Ascending aorta (tissue), 2 donors: ENCODE data around the gene RWDD3. TPM values are rescaled to one million over a fixed set of nuclear protein-coding genes. Genes with fewer than 3 reads are reported as not detected.

Experiments used
- DNase-seq, 2 donors: peaks; one replicate each; pipeline ENCODE4 v3.0.0-alpha.2; 2019; ENCODE audit warnings: low spot score in 2 of 2
- H3K27ac ChIP-seq, 2 donors: fragments of 200-600 bp; sonication (generic); one replicate each; pipeline ENCODE4 v1.5.1; 2016 to 2017; ENCODE audit warnings: mild to moderate bottlenecking in 1 of 2
- H3K27me3 ChIP-seq: fragments of 200-600 bp; sonication (generic); one replicate; pipeline ENCODE4 v1.5.1; 2017
- H3K36me3 ChIP-seq, 2 donors: fragments of 200-600 bp; sonication (generic); one replicate each; pipeline ENCODE4 v1.5.1; 2016
- H3K4me1 ChIP-seq, 2 donors: fragments of 200-600 bp; sonication (generic); one replicate each; pipeline ENCODE4 v1.5.1; 2016 to 2017; ENCODE audit warnings: mild to moderate bottlenecking in 1 of 2
- H3K4me3 ChIP-seq, 2 donors: fragments of 200-600 bp; sonication (generic); one replicate each; pipeline ENCODE4 v1.5.1; 2016 to 2017; ENCODE audit warnings: mild to moderate bottlenecking in 1 of 2
- H3K9me3 ChIP-seq, 2 donors: fragments of 200-600 bp; sonication (generic); one replicate each; pipeline ENCODE4 v1.5.1; 2016
- CTCF ChIP-seq, 3 experiments: fragments of 200-600 bp in 2 of 3; fragments of 450-650 bp in 1 of 3; sonication (generic) in 2 of 3; IDR thresholded peaks; one replicate each; pipeline ENCODE4 v1.5.1; 2016 to 2019; ENCODE audit warnings: antibody characterized with exemption in 3 of 3, mild to moderate bottlenecking in 1 of 3, moderate library complexity in 1 of 3
- intact Hi-C: fragments of 100-400 bp; cut with DNase I; formaldehyde crosslinking; loops from one replicate; pipeline ENCODE4 v1.15.1; 2023
- total RNA-seq: library from RNA; depleted of rRNA; stranded (reverse); fragments of >200 nt; gene quantifications from one replicate; pipeline ENCODE4 v1.1.0, GENCODE V29; 2016

Gene RWDD3
- total RNA-seq, 1 donor from 2014 or later = not detected

- Histone ChIP-seq H3K27me3 (no peaks in the 10 kb centered on the region), H3K27ac (no peak overlapping the region), H3K4me3 (no peak overlapping the region), H3K4me1 (no peaks in the 10 kb centered on the region), H3K9me3 (no peaks in the 10 kb centered on the region), H3K36me3 (peaks cover 0 to 29% of the 10 kb centered on the region in 2 donors)
- DNase-seq = no peak
- TF ChIP-seq CTCF (IDR thresholded peaks at IDR 0.05) = no peak
- intact Hi-C loops = no loop called here
These were observed 18.4 kb downstream of the RWDD3 start for GRCh38 chr1:95252422-95252821.

GRCh38 chr1:95254959-95255358 is 20.9 kb downstream of the RWDD3 start:
- Histone ChIP-seq H3K4me3 (no peak overlapping the region), H3K36me3 (peaks cover 0 to 18% of the 10 kb centered on the region in 2 donors), H3K27me3 (no peaks in the 10 kb centered on the region), H3K9me3 (no peaks in the 10 kb centered on the region), H3K27ac (no peak overlapping the region), H3K4me1 (no peaks in the 10 kb centered on the region)
- TF ChIP-seq CTCF (IDR thresholded peaks at IDR 0.05) = no peak
- DNase-seq = no peak
- intact Hi-C loops = no loop called here

DNA sequence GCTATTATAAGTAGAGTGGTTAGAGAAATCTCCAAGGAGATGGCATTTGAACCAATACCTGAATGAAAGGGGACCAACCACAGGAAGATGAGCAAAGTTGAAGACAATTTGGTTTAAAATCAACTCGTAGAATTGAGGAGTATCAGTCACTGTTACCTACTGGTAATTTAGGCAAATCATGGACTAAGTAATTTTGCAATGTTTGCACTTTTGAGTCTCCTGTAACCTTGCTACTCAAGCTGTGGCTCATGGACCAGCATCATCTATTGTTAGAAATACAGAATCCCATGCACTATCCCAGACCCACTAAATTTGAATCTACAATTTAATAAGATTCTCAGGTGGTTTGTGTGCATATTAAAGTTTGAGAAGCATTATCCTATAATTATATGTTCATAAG is 21.8 kb downstream of the RWDD3 start:
- peaks cover 0 to 18% of the 10 kb centered on the region in 2 donors for H3K36me3 ChIP-seq
- no peaks in the 10 kb centered on the region for H3K27me3 ChIP-seq
- no peak overlapping the region for H3K27ac ChIP-seq
- H3K4me3 ChIP-seq = no peak overlapping the region
- no peak for DNase-seq
- TF ChIP-seq CTCF (IDR thresholded peaks at IDR 0.05) = no peak
- intact Hi-C loops = no loop called here
- no peaks in the 10 kb centered on the region for H3K9me3 ChIP-seq
- H3K4me1 ChIP-seq = no peaks in the 10 kb centered on the region

DNA sequence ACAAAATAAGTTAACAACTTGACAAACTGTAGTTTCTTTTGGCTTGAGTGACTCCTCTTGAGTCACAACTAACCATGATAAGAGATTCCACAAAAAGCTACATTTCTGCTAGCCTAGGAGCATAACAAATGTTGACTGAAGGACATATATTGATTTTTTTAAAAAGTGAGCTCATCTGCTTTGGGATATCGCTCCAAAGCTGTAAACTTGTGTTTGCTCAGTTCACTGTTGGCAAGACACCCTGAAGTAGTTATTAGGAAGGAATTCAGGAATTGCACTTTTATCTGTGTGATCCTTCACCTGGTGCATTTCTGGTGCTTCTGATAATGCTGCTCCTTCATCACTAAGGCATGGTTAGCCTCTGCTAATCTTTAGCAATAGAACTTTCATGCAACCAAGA is 23.7 kb downstream of the RWDD3 start:
- H3K9me3 ChIP-seq = no peaks in the 10 kb centered on the region
- H3K27me3 ChIP-seq = no peaks in the 10 kb centered on the region
- peaks cover 0 to 10% of the 10 kb centered on the region in 2 donors for H3K36me3 ChIP-seq
- no peak overlapping the region for H3K4me3 ChIP-seq
- H3K27ac ChIP-seq = no peak overlapping the region
- intact Hi-C loops = no loop called here
- DNase-seq = no peak
- no peak for TF ChIP-seq CTCF (IDR thresholded peaks at IDR 0.05)
- no peaks in the 10 kb centered on the region for H3K4me1 ChIP-seq

DNA sequence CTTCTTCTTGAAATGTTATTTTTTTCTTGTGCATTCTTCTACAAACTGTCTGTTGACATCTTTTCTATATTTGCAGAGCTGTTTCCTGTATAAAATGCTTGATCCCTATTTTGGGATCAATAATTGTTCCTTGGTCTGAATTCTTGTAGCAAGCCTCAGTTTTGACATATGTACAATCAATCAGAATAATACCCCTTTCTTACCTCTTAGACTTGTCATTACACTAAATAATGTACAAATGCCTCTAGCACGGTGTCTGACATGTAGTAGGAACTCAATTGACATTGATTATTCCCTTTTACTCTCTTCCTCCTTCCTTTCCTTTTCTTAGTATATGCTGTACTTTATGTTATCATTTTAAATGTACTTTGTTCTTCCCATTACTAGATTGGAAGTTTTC is 25.2 kb downstream of the RWDD3 start:
- Histone ChIP-seq H3K4me3 (no peak overlapping the region), H3K4me1 (no peaks in the 10 kb centered on the region), H3K27me3 (no peaks in the 10 kb centered on the region), H3K36me3 (no peaks in the 10 kb centered on the region), H3K9me3 (no peaks in the 10 kb centered on the region), H3K27ac (no peak overlapping the region)
- no peak for TF ChIP-seq CTCF (IDR thresholded peaks at IDR 0.05)
- DNase-seq = no peak
- intact Hi-C loops = no loop called here

DNA sequence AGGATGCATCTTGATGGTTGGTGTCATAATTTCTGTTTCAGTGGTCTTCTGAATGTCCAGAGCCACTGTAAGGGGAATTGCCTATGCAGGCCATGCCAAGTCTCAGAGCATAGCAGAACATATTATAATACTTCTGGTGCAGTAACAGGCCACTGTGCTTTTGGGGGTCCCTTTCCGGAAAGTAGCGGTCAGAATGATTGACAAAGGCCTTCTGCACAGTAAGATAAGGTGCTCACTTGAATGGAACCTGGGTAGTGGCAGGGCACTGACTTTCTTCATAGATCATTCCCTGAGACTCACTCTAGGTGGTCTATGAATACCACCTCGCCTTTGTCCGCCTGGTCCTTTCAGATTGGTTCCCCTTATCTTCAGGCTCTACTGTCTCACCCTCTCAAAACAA is 28.9 kb downstream of the RWDD3 start:
- TF ChIP-seq CTCF (IDR thresholded peaks at IDR 0.05) = no peak
- intact Hi-C loops = no loop called here
- DNase-seq = no peak
- Histone ChIP-seq H3K9me3 (no peaks in the 10 kb centered on the region), H3K27me3 (no peaks in the 10 kb centered on the region), H3K36me3 (no peaks in the 10 kb centered on the region), H3K4me1 (no peaks in the 10 kb centered on the region), H3K4me3 (no peak overlapping the region), H3K27ac (no peak overlapping the region)
